ENCODE measurements around the gene NYAP1.

Gene NYAP1

DNA sequence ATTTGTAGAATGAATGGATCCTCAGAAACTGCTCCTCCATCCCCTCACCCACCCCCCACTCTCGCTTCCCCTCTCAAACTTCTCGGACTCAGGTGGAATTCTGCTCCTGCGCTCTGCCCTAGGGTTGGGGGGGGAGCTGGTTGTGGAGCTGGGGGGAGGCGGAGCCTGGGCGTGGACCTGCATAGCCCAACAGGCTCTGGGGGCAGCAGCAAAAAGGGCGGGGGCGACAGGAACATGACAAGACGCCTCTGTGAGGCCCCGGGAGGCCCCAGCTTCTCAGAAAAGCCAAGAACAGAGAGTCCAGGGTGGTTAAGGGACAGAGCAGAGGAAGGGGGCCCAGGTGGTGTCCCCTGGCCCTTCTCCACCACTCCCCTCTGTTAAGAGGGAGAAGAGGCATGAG lies 8.2 kb upstream of the NYAP1 start:
- no peaks in the 10 kb centered on the region for H3K9me3 ChIP-seq (ENCODE audit: control insufficient read depth, insufficient read depth, low read depth, low read length)
- no peaks in the 10 kb centered on the region for H3K27me3 ChIP-seq (ENCODE audit: control insufficient read depth, insufficient read depth, low read length)
- H3K27ac ChIP-seq (ENCODE audit: low read depth, low read length), result no peak overlapping the region
- peak overlapping the region; percentile 19 for H3K9ac ChIP-seq (ENCODE audit: low read length)
- H3K4me1 ChIP-seq (ENCODE audit: control insufficient read depth, insufficient read depth, low read length), result peaks cover 23% of the 10 kb centered on the region
- no peaks in the 10 kb centered on the region; the same call in 1 of the 2 replicates for H3K36me3 ChIP-seq (ENCODE audit: control insufficient read depth, insufficient read depth, low read length)
- H3K4me3 ChIP-seq (ENCODE audit: low read depth, low read length), result peak overlapping the region; percentile 20; the same call in 1 of the 2 replicates

DNA sequence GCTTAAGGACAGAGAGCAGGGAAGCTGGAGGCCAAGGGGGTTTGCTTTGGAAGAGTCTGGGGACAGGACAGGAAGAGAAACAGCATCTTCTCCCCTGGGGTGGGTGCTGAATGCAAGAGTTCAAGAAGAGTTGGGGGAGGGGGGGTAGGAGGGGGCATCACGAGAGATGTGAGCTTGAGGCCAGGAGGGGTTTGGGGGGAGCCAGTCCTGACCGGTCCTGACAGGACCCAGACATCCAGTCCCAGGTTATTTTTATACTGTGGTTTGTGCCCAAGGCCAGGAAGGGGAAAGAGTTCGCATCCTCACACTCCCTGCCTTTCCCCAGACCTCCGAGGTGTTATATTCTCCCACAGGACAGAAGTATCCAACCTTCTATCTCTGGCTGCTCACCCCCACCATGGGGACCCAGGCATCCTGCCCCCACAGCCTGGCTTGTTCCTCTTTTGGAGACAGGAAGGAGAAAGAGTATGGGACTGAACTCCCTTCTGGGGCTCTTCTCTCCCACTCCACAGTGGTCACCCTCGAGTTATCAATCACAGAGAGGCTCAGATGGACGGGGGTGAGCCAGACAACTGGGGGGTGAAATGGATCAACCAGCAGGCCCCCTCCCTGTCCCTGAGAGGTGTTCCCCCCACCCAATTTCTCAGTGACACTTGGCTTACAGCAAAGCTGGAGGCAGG lies 7.5 kb upstream of the NYAP1 start:
- peak overlapping the region; percentile 19 for H3K9ac ChIP-seq (ENCODE audit: low read length)
- peaks cover 23% of the 10 kb centered on the region for H3K4me1 ChIP-seq (ENCODE audit: control insufficient read depth, insufficient read depth, low read length)
- H3K9me3 ChIP-seq (ENCODE audit: control insufficient read depth, insufficient read depth, low read depth, low read length), result no peaks in the 10 kb centered on the region
- no peak overlapping the region for H3K27ac ChIP-seq (ENCODE audit: low read depth, low read length)
- H3K4me3 ChIP-seq (ENCODE audit: low read depth, low read length), result peak overlapping the region; percentile 20; the same call in 1 of the 2 replicates
- no peaks in the 10 kb centered on the region; the same call in 1 of the 2 replicates for H3K36me3 ChIP-seq (ENCODE audit: control insufficient read depth, insufficient read depth, low read length)
- H3K27me3 ChIP-seq (ENCODE audit: control insufficient read depth, insufficient read depth, low read length), result no peaks in the 10 kb centered on the region

- H3K9ac ChIP-seq (ENCODE audit: low read length), result no peak overlapping the region
- peak overlapping the region; percentile 85; the same call in 1 of the 2 replicates for H3K4me3 ChIP-seq (ENCODE audit: low read depth, low read length)
- no peaks in the 10 kb centered on the region for H3K27me3 ChIP-seq (ENCODE audit: control insufficient read depth, insufficient read depth, low read length)
- H3K27ac ChIP-seq (ENCODE audit: low read depth, low read length), result no peak overlapping the region
- no peaks in the 10 kb centered on the region; the same call in 1 of the 2 replicates for H3K36me3 ChIP-seq (ENCODE audit: control insufficient read depth, insufficient read depth, low read length)
- peaks cover 17% of the 10 kb centered on the region for H3K4me1 ChIP-seq (ENCODE audit: control insufficient read depth, insufficient read depth, low read length)
- H3K9me3 ChIP-seq (ENCODE audit: control insufficient read depth, insufficient read depth, low read depth, low read length), result no peaks in the 10 kb centered on the region
These were observed 6.5 kb upstream of the NYAP1 start for GRCh38 chr7:100476903-100477870.

DNA sequence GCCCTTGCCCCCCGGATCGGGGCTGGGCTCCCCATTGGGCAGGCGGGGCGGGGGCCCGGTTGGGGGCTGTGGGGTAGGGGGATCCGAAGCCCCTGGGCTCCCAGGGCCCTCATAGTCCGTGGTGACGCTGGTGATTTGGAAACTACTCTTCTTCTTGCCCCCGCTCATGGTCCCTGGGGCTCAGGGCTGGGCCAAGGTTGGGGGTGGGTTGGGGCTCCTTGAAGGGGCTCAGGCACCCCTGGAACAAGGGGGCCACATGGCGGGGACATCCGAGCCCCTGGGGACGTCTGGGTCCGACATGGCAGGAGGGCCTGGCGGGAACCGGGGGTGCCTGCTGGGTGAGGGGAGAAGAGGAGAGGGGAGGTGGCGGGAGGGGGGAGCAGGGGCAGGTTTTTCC lies 5.9 kb upstream of the NYAP1 start:
- H3K9me3 ChIP-seq (ENCODE audit: control insufficient read depth, insufficient read depth, low read depth, low read length), result no peaks in the 10 kb centered on the region
- no peaks in the 10 kb centered on the region; the same call in 1 of the 2 replicates for H3K36me3 ChIP-seq (ENCODE audit: control insufficient read depth, insufficient read depth, low read length)
- no peak overlapping the region for H3K27ac ChIP-seq (ENCODE audit: low read depth, low read length)
- peak overlapping the region; percentile 63 for H3K9ac ChIP-seq (ENCODE audit: low read length)
- peak overlapping the region; percentile 85 for H3K4me3 ChIP-seq (ENCODE audit: low read depth, low read length)
- peaks cover 17% of the 10 kb centered on the region for H3K4me1 ChIP-seq (ENCODE audit: control insufficient read depth, insufficient read depth, low read length)
- no peaks in the 10 kb centered on the region; the same call in 1 of the 2 replicates for H3K27me3 ChIP-seq (ENCODE audit: control insufficient read depth, insufficient read depth, low read length)

GRCh38 chr7:100478958-100479660 lies 4.6 kb upstream of the NYAP1 start, which contains the start of gene TSC22D4:
Gene TSC22D4 (minus strand): TSS chr7:100479214. CDS start chr7:100478038, 1,176 bp downstream.
- H3K4me1 ChIP-seq (ENCODE audit: control insufficient read depth, insufficient read depth, low read length), result peaks cover 16% of the 10 kb centered on the region
- peak within 1 kb of the TSS; percentile 63 for H3K9ac ChIP-seq (ENCODE audit: low read length)
- peak within 1 kb of the TSS; percentile 85 for H3K4me3 ChIP-seq (ENCODE audit: low read depth, low read length)
- H3K36me3 ChIP-seq (ENCODE audit: control insufficient read depth, insufficient read depth, low read length), result no peaks in the 10 kb centered on the region; the same call in 1 of the 2 replicates
- peak within 1 kb of the TSS; percentile 10; the same call in 1 of the 2 replicates for H3K27ac ChIP-seq (ENCODE audit: low read depth, low read length)
- no peaks in the 10 kb centered on the region for H3K9me3 ChIP-seq (ENCODE audit: control insufficient read depth, insufficient read depth, low read depth, low read length)
- H3K27me3 ChIP-seq (ENCODE audit: control insufficient read depth, insufficient read depth, low read length), result no peaks in the 10 kb centered on the region; the same call in 1 of the 2 replicates

DNA sequence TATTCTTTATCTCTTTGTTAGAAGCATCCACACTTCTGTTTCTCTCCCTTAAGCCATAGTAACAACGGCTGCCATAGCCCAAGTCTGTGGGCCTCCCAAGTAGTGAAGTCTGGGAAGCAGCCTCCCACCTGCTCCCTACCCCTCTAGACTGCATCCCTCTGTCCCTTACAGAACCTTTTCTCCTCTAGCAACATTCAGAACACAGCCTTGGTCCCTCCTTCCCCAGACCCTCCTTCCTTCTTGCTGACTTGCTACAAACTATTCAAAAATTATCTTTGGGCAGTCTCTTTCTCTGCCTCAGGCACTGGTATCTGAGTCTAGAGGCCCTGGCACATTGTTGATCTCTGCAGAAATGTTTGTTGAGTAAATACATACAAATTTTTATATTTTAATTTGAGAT lies 2.3 kb upstream of the NYAP1 start:
- no peak overlapping the region for H3K27ac ChIP-seq (ENCODE audit: low read depth, low read length)

GRCh38 chr7:100482728-100483089 lies 1.0 kb upstream of the NYAP1 start:
- peak overlapping the region; percentile 29 for H3K9ac ChIP-seq (ENCODE audit: low read length)

More for the DNA sequence above, 2.3 kb upstream of the NYAP1 start:
- Histone ChIP-seq H3K9me3 (ENCODE audit: control insufficient read depth, insufficient read depth, low read depth, low read length) (no peaks in the 10 kb centered on the region), H3K9ac (ENCODE audit: low read length) (no peak overlapping the region), H3K36me3 (ENCODE audit: control insufficient read depth, insufficient read depth, low read length) (no peaks in the 10 kb centered on the region), H3K27me3 (ENCODE audit: control insufficient read depth, insufficient read depth, low read length) (no peaks in the 10 kb centered on the region; the same call in 1 of the 2 replicates), H3K4me3 (ENCODE audit: low read depth, low read length) (no peak overlapping the region), H3K4me1 (ENCODE audit: control insufficient read depth, insufficient read depth, low read length) (peaks cover 29% of the 10 kb centered on the region)

DNA sequence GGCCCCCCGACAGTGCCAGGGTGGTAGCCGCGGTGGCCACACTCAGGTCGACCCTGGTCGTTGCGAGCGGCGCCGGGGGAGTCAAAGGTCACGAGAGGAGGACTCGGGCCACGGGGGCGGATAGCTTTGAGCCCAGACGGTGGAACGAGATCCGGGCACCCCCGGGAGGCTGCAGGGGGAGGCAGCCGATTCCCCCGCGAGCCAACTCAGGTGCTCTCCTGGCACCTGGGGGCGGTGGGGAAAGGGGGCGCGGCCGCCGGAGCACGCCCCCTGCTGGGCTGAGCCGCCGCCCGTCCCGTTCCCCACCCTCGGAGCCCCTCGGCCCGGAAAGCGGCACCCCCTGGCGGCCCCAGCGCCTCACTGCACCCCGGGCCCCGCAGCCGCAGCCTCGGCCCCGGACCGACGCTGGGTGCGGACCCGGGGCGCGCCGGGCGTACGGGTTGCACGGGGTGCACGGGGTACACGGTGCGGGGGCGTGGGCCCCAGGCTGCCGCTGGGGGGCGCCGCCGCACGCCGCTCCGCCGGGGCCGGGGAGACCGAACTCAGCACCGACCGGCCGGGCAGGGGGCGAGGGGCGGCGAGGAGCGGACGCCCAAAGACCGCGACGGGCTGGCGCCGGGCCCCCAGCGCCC lies 521 bp upstream of the NYAP1 start:
- H3K9ac ChIP-seq (ENCODE audit: low read length), result peak overlapping the region; percentile 29
- H3K27ac ChIP-seq (ENCODE audit: low read depth, low read length), result no peak overlapping the region
- peak overlapping the region; percentile 90 for H3K4me3 ChIP-seq (ENCODE audit: low read depth, low read length)
- H3K9me3 ChIP-seq (ENCODE audit: control insufficient read depth, insufficient read depth, low read depth, low read length), result no peaks in the 10 kb centered on the region
- H3K4me1 ChIP-seq (ENCODE audit: control insufficient read depth, insufficient read depth, low read length), result peaks cover 29% of the 10 kb centered on the region
- H3K27me3 ChIP-seq (ENCODE audit: control insufficient read depth, insufficient read depth, low read length), result no peaks in the 10 kb centered on the region; the same call in 1 of the 2 replicates
- no peaks in the 10 kb centered on the region for H3K36me3 ChIP-seq (ENCODE audit: control insufficient read depth, insufficient read depth, low read length)

More at GRCh38 chr7:100482728-100483089, 1.0 kb upstream of the NYAP1 start:
- H3K27ac ChIP-seq (ENCODE audit: low read depth, low read length), result no peak overlapping the region
- H3K4me3 ChIP-seq (ENCODE audit: low read depth, low read length), result peak overlapping the region; percentile 90
- H3K36me3 ChIP-seq (ENCODE audit: control insufficient read depth, insufficient read depth, low read length), result no peaks in the 10 kb centered on the region
- H3K27me3 ChIP-seq (ENCODE audit: control insufficient read depth, insufficient read depth, low read length), result no peaks in the 10 kb centered on the region; the same call in 1 of the 2 replicates
- peaks cover 29% of the 10 kb centered on the region for H3K4me1 ChIP-seq (ENCODE audit: control insufficient read depth, insufficient read depth, low read length)
- no peaks in the 10 kb centered on the region for H3K9me3 ChIP-seq (ENCODE audit: control insufficient read depth, insufficient read depth, low read depth, low read length)

- peak overlapping the region; percentile 90 for H3K4me3 ChIP-seq (ENCODE audit: low read depth, low read length)
- peaks cover 29% of the 10 kb centered on the region for H3K4me1 ChIP-seq (ENCODE audit: control insufficient read depth, insufficient read depth, low read length)
- peak overlapping the region; percentile 38 for H3K9ac ChIP-seq (ENCODE audit: low read length)
- no peaks in the 10 kb centered on the region; the same call in 1 of the 2 replicates for H3K27me3 ChIP-seq (ENCODE audit: control insufficient read depth, insufficient read depth, low read length)
- H3K9me3 ChIP-seq (ENCODE audit: control insufficient read depth, insufficient read depth, low read depth, low read length), result no peaks in the 10 kb centered on the region
- H3K36me3 ChIP-seq (ENCODE audit: control insufficient read depth, insufficient read depth, low read length), result 0 out of 2 replicates have a peak, but pooled peaks cover 4% of the 10 kb centered on the region
- no peak overlapping the region for H3K27ac ChIP-seq (ENCODE audit: low read depth, low read length)
These were observed 932 bp downstream of the NYAP1 start for GRCh38 chr7:100484673-100485045.

DNA sequence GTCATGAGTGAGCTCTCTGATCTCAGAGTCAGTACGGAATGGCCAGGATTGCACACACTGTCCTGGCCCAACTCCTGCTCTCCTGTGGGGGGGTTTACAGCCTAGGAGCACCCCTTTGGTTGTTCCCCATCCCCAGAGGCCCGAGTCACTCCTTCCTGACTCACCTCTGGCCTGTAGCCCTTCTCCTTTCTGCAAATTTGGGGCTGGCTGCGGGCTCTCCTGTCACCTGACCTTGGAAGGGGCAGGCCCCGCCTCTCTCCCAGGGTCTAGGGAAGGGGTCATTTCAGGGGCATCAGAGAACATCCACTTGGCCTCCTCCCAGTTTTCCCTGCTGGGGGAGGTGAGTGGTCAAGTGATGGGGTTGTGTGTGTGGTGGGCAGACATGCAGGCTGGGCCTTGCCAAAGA lies 1.7 kb downstream of the NYAP1 start:
- H3K4me1 ChIP-seq (ENCODE audit: control insufficient read depth, insufficient read depth, low read length), result peaks cover 32% of the 10 kb centered on the region; the same call in 1 of the 2 replicates
- no peak overlapping the region for H3K27ac ChIP-seq (ENCODE audit: low read depth, low read length)
- 0 out of 2 replicates have a peak, but pooled peaks cover 4% of the 10 kb centered on the region for H3K36me3 ChIP-seq (ENCODE audit: control insufficient read depth, insufficient read depth, low read length)
- H3K9me3 ChIP-seq (ENCODE audit: control insufficient read depth, insufficient read depth, low read depth, low read length), result no peaks in the 10 kb centered on the region
- no peak overlapping the region for H3K4me3 ChIP-seq (ENCODE audit: low read depth, low read length)
- no peaks in the 10 kb centered on the region; the same call in 1 of the 2 replicates for H3K27me3 ChIP-seq (ENCODE audit: control insufficient read depth, insufficient read depth, low read length)
- no peak overlapping the region for H3K9ac ChIP-seq (ENCODE audit: low read length)

Measured in HUES6 (cell line).